ENCODE data around the gene PDE3A.

Gene PDE3A

GRCh38 chr12:20487519-20487918, 119.2 kb downstream of the PDE3A start:
- H4K91ac ChIP-seq (ENCODE audit: low read length): no peak overlapping the region
- peaks cover 2% of the 10 kb centered on the region for H3K4me1 ChIP-seq (ENCODE audit: control insufficient read depth, insufficient read depth, low read depth, low read length)
- no peak overlapping the region for H3K18ac ChIP-seq (ENCODE audit: low read depth in 1 of 2, low read length in 2 of 2)
- H3K4me2 ChIP-seq (ENCODE audit: low read length, poor library complexity, severe bottlenecking): no peak overlapping the region
- H3K36me3 ChIP-seq (ENCODE audit: control insufficient read depth in 1 of 2, insufficient read depth in 2 of 2, low read depth in 1 of 2, low read length in 2 of 2): no peaks in the 10 kb centered on the region
- 100% methylated on average over 2 of the region's 2 CpGs for WGBS
- H2AFZ ChIP-seq (ENCODE audit: low read depth, low read length): no peak overlapping the region
- H4K8ac ChIP-seq (ENCODE audit: low read length): no peak overlapping the region
- H3K9me3 ChIP-seq (ENCODE audit: control insufficient read depth, low read length): no peaks in the 10 kb centered on the region
- H3K27ac ChIP-seq (ENCODE audit: low read length, poor library complexity, severe bottlenecking): no peak overlapping the region
- H3K27me3 ChIP-seq (ENCODE audit: control insufficient read depth in 1 of 2, insufficient read depth in 1 of 2, low read length in 2 of 2): no peaks in the 10 kb centered on the region
- H3K9ac ChIP-seq (ENCODE audit: low read length): no peak overlapping the region
- no peak overlapping the region for H3K4me3 ChIP-seq (ENCODE audit: insufficient read depth in 1 of 2, low read depth in 1 of 2, low read length in 2 of 2)
- no peak overlapping the region for H3K14ac ChIP-seq (ENCODE audit: low read length in 2 of 2)
- no peak overlapping the region for H3K4ac ChIP-seq (ENCODE audit: low read depth in 1 of 2, low read length in 2 of 2)
- DNase-seq: no peak
- H2AK5ac ChIP-seq (ENCODE audit: low read length, severe bottlenecking): no peak overlapping the region
- no peak overlapping the region for H2BK120ac ChIP-seq (ENCODE audit: low read depth, low read length)
- no peak overlapping the region for H3K23ac ChIP-seq (ENCODE audit: low read length in 2 of 2)
- H2BK12ac ChIP-seq (ENCODE audit: low read length in 2 of 2): no peak overlapping the region
- no peaks in the 10 kb centered on the region for H3K79me1 ChIP-seq (replicated peaks; ENCODE audit: low read length, poor library complexity, severe bottlenecking)
- no peak overlapping the region for H2BK15ac ChIP-seq (ENCODE audit: low read depth, poor library complexity, severe bottlenecking)
- H2BK5ac ChIP-seq (ENCODE audit: low read depth, low read length, poor library complexity, severe bottlenecking): no peak overlapping the region

- Histone ChIP-seq H3K27ac (ENCODE audit: low read length, poor library complexity, severe bottlenecking) (no peak overlapping the region), H3K4me3 (ENCODE audit: insufficient read depth in 1 of 2, low read depth in 1 of 2, low read length in 2 of 2) (no peak overlapping the region), H3K4me2 (ENCODE audit: low read length, poor library complexity, severe bottlenecking) (no peak overlapping the region), H2BK12ac (ENCODE audit: low read length in 2 of 2) (no peak overlapping the region), H3K18ac (ENCODE audit: low read depth in 1 of 2, low read length in 2 of 2) (no peak overlapping the region), H3K9me3 (ENCODE audit: control insufficient read depth, low read length) (no peaks in the 10 kb centered on the region), H2AFZ (ENCODE audit: low read depth, low read length) (no peak overlapping the region), H3K4ac (ENCODE audit: low read depth in 1 of 2, low read length in 2 of 2) (no peak overlapping the region), H2BK5ac (ENCODE audit: low read depth, low read length, poor library complexity, severe bottlenecking) (no peak overlapping the region), H2BK15ac (ENCODE audit: low read depth, poor library complexity, severe bottlenecking) (no peak overlapping the region), H3K36me3 (ENCODE audit: control insufficient read depth in 1 of 2, insufficient read depth in 2 of 2, low read depth in 1 of 2, low read length in 2 of 2) (no peaks in the 10 kb centered on the region), H4K91ac (ENCODE audit: low read length) (no peak overlapping the region), H2BK120ac (ENCODE audit: low read depth, low read length) (no peak overlapping the region), H3K27me3 (ENCODE audit: control insufficient read depth in 1 of 2, insufficient read depth in 1 of 2, low read length in 2 of 2) (no peaks in the 10 kb centered on the region), H2AK5ac (ENCODE audit: low read length, severe bottlenecking) (no peak overlapping the region), H4K8ac (ENCODE audit: low read length) (no peak overlapping the region), H3K23ac (ENCODE audit: low read length in 2 of 2) (no peak overlapping the region), H3K9ac (ENCODE audit: low read length) (no peak overlapping the region), H3K4me1 (ENCODE audit: control insufficient read depth, insufficient read depth, low read depth, low read length) (peaks cover 3% of the 10 kb centered on the region), H3K79me1 (replicated peaks; ENCODE audit: low read length, poor library complexity, severe bottlenecking) (no peaks in the 10 kb centered on the region), H3K14ac (ENCODE audit: low read length in 2 of 2) (no peak overlapping the region)
- 72% methylated on average over 1 of the region's 1 CpG for WGBS
- no peak for DNase-seq
These were observed 121.3 kb downstream of the PDE3A start for GRCh38 chr12:20489645-20490044.

GRCh38 chr12:20490213-20490612, 121.9 kb downstream of the PDE3A start:
- Histone ChIP-seq H3K18ac (ENCODE audit: low read depth in 1 of 2, low read length in 2 of 2) (no peak overlapping the region), H2BK12ac (ENCODE audit: low read length in 2 of 2) (no peak overlapping the region), H3K4ac (ENCODE audit: low read depth in 1 of 2, low read length in 2 of 2) (no peak overlapping the region), H3K27me3 (ENCODE audit: control insufficient read depth in 1 of 2, insufficient read depth in 1 of 2, low read length in 2 of 2) (no peaks in the 10 kb centered on the region), H3K14ac (ENCODE audit: low read length in 2 of 2) (no peak overlapping the region), H3K79me1 (replicated peaks; ENCODE audit: low read length, poor library complexity, severe bottlenecking) (no peaks in the 10 kb centered on the region), H3K4me2 (ENCODE audit: low read length, poor library complexity, severe bottlenecking) (no peak overlapping the region), H3K27ac (ENCODE audit: low read length, poor library complexity, severe bottlenecking) (no peak overlapping the region), H3K23ac (ENCODE audit: low read length in 2 of 2) (no peak overlapping the region), H3K9ac (ENCODE audit: low read length) (no peak overlapping the region), H4K91ac (ENCODE audit: low read length) (no peak overlapping the region), H2AFZ (ENCODE audit: low read depth, low read length) (no peak overlapping the region), H3K4me1 (ENCODE audit: control insufficient read depth, insufficient read depth, low read depth, low read length) (peaks cover 3% of the 10 kb centered on the region), H3K4me3 (ENCODE audit: insufficient read depth in 1 of 2, low read depth in 1 of 2, low read length in 2 of 2) (no peak overlapping the region), H3K9me3 (ENCODE audit: control insufficient read depth, low read length) (no peaks in the 10 kb centered on the region), H3K36me3 (ENCODE audit: control insufficient read depth in 1 of 2, insufficient read depth in 2 of 2, low read depth in 1 of 2, low read length in 2 of 2) (no peaks in the 10 kb centered on the region), H4K8ac (ENCODE audit: low read length) (no peak overlapping the region), H2BK5ac (ENCODE audit: low read depth, low read length, poor library complexity, severe bottlenecking) (no peak overlapping the region), H2BK120ac (ENCODE audit: low read depth, low read length) (no peak overlapping the region), H2AK5ac (ENCODE audit: low read length, severe bottlenecking) (no peak overlapping the region), H2BK15ac (ENCODE audit: low read depth, poor library complexity, severe bottlenecking) (no peak overlapping the region)
- no peak for DNase-seq

GRCh38 chr12:20491290-20491689, 123.0 kb downstream of the PDE3A start:
- Histone ChIP-seq H3K27me3 (ENCODE audit: control insufficient read depth in 1 of 2, insufficient read depth in 1 of 2, low read length in 2 of 2) (no peaks in the 10 kb centered on the region), H3K27ac (ENCODE audit: low read length, poor library complexity, severe bottlenecking) (no peak overlapping the region), H3K9ac (ENCODE audit: low read length) (no peak overlapping the region), H3K9me3 (ENCODE audit: control insufficient read depth, low read length) (no peaks in the 10 kb centered on the region), H3K4me2 (ENCODE audit: low read length, poor library complexity, severe bottlenecking) (no peak overlapping the region), H2BK15ac (ENCODE audit: low read depth, poor library complexity, severe bottlenecking) (no peak overlapping the region), H3K4ac (ENCODE audit: low read depth in 1 of 2, low read length in 2 of 2) (no peak overlapping the region), H4K8ac (ENCODE audit: low read length) (no peak overlapping the region), H4K91ac (ENCODE audit: low read length) (no peak overlapping the region), H2BK120ac (ENCODE audit: low read depth, low read length) (no peak overlapping the region), H2AK5ac (ENCODE audit: low read length, severe bottlenecking) (no peak overlapping the region), H3K18ac (ENCODE audit: low read depth in 1 of 2, low read length in 2 of 2) (no peak overlapping the region), H2AFZ (ENCODE audit: low read depth, low read length) (no peak overlapping the region), H2BK5ac (ENCODE audit: low read depth, low read length, poor library complexity, severe bottlenecking) (no peak overlapping the region), H3K14ac (ENCODE audit: low read length in 2 of 2) (no peak overlapping the region), H2BK12ac (ENCODE audit: low read length in 2 of 2) (no peak overlapping the region), H3K23ac (ENCODE audit: low read length in 2 of 2) (no peak overlapping the region), H3K36me3 (ENCODE audit: control insufficient read depth in 1 of 2, insufficient read depth in 2 of 2, low read depth in 1 of 2, low read length in 2 of 2) (no peaks in the 10 kb centered on the region), H3K79me1 (replicated peaks; ENCODE audit: low read length, poor library complexity, severe bottlenecking) (no peaks in the 10 kb centered on the region), H3K4me3 (ENCODE audit: insufficient read depth in 1 of 2, low read depth in 1 of 2, low read length in 2 of 2) (no peak overlapping the region), H3K4me1 (ENCODE audit: control insufficient read depth, insufficient read depth, low read depth, low read length) (peaks cover 3% of the 10 kb centered on the region)
- no peak for DNase-seq
- WGBS: 80% methylated on average over 5 of the region's 5 CpGs
